Activated CD4-positive, alpha-beta T cell treated with anti-CD3 and anti-CD28 coated beads, Interleukin-2, amount 50 U/mL, for 24 hours (primary cell): Measurements from ENCODE around the gene CASZ1.

ENCODE experiments used
- DNase-seq, 2 donors: peaks; one replicate each; pipeline ENCODE4 v3.0.0-alpha.2; 2020; ENCODE audit warnings: low read depth in 1 of 2, low spot score in 1 of 2

CASZ1 gene, protein sequence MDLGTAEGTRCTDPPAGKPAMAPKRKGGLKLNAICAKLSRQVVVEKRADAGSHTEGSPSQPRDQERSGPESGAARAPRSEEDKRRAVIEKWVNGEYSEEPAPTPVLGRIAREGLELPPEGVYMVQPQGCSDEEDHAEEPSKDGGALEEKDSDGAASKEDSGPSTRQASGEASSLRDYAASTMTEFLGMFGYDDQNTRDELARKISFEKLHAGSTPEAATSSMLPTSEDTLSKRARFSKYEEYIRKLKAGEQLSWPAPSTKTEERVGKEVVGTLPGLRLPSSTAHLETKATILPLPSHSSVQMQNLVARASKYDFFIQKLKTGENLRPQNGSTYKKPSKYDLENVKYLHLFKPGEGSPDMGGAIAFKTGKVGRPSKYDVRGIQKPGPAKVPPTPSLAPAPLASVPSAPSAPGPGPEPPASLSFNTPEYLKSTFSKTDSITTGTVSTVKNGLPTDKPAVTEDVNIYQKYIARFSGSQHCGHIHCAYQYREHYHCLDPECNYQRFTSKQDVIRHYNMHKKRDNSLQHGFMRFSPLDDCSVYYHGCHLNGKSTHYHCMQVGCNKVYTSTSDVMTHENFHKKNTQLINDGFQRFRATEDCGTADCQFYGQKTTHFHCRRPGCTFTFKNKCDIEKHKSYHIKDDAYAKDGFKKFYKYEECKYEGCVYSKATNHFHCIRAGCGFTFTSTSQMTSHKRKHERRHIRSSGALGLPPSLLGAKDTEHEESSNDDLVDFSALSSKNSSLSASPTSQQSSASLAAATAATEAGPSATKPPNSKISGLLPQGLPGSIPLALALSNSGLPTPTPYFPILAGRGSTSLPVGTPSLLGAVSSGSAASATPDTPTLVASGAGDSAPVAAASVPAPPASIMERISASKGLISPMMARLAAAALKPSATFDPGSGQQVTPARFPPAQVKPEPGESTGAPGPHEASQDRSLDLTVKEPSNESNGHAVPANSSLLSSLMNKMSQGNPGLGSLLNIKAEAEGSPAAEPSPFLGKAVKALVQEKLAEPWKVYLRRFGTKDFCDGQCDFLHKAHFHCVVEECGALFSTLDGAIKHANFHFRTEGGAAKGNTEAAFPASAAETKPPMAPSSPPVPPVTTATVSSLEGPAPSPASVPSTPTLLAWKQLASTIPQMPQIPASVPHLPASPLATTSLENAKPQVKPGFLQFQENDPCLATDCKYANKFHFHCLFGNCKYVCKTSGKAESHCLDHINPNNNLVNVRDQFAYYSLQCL (N-terminal part only)

DNA sequence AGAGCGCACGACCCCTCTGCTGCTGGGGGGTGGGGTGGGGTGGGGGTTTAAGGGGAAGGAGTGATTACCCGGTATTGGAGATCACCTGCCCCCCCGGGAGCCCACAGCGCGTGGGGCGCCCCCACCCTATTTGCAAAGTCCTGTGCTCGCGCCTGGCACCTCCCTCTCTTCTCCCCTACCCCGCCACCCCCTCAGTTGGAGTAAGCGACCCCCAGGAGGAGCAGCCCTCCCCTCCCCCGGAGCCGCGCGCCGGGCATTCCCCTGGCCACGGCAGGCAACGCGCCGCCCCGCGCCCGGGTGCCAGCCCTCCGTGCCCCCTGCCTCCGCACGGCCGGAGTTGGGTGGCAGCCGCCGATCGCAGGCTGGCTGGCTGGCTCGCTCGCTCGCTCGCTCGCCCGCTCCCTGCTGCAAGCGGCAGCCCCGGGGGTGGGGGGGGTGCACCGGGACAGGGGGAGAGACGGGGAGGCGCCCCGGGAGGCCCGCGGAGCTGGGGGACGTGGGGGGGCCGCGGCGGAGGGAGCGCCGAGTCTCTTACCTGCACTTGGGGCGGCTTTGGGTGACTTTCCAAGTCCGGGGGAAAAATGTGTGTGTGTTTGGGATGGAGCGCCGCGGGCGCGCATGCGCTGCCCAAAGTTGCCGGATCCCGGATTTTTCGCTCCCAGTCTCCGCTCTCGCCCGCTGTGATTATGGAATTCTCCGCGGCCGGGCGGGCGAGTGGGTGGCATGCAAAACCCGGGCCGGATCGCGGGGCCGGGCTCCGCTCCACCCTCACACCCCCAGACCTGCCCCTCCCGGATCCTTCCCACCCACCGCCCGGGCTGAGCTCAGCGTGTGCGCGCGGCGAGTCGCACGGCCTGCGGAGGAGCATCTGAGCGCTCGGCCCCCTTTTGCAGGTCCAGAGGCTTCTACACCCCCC is at the start of gene CASZ1:
Gene CASZ1 (minus strand): TSS at position 618 of the 916 bp plus-strand sequence. CDS start 102,757 bp downstream, outside the sequence.
- DNase-seq, result no peak

DNA sequence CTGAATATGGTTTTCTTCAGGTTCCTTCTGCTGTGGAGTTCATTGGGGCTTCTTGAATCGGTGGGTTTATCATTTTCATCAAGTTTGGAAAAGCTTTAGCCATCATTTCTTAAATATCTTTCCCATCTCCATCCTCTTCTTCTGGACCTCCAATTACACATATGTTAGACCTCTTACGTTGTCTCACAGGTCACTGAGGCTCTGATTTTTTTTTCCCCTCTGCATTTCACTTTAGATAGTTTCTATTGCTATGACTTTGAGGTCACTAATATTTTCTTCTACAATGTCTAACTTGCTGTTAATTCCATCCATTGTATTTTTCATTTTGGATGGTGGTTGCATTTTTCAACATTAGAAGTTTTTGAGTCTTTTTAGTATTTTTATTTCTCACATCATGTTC is 47.3 kb upstream of the CASZ1 start:
- DNase-seq, result no peak

DNA sequence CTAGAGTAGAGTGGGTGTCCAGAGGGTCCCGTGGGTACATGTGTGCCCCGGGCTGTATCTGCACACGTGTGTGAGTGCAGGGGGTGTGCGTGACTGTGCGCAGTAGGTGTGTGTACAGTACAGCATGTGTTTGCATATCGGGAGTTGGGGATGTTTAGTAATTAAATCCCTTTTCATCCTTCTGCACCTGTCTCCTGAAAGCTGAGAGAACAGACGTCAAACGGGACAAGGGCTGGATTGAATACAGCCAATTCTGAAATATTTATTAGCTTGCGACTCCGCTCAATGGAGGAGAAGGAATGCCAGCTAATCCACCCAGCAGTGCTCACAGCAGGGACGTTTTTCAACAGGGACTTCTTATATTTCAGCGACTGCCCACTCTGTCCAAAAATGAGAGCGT is 44.7 kb upstream of the CASZ1 start:
- DNase-seq, result no peak

DNA sequence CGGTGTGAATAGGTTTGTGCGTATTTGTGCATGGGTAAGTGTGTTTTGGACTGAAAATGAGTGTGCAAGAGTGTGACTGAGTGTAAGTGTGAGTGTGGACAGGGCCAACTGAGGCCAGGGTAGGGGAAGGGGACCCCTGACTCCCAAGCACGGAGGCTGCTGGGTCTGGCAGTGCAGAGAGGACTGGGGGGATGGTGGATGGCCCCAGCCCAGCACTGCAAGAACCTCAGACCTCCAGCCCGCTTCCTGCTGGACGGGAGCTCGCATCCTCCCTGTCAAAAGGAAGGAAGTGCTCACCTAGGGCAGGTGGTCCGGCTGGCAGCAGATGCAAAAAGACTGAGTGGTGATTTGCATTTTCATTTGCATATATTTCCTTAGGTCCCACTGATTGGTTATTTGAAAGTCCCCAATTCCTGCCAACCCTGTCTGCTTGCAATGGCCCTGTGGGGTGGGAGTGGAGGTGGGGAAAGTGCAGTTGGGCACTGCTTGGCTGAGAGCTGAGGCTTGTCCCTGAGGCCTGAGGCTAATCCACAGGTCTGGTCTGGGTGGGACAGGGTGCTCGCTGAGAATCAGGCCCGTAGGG is 42.8 kb upstream of the CASZ1 start:
- DNase-seq, result no peak

DNA sequence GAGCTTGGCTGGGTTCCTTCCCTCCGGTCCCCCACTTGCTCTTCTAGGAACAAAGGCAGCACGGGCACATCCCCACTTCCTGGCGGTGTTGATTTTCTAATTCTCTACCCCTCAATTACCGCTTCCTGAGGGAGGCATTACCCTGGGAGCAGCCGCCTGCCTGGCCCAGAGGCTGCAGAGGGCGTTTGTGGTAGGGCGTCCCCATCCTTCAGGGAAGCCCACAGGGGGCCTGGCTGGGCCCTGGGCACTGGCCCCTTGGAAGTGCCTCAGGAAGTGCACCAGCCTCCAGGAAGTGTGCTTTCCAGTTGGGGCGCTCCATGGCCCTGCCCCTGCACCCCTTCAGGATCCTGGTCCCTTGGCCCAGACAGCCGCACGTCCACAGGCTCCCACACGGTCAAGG is 42.1 kb upstream of the CASZ1 start:
- DNase-seq, result no peak

DNA sequence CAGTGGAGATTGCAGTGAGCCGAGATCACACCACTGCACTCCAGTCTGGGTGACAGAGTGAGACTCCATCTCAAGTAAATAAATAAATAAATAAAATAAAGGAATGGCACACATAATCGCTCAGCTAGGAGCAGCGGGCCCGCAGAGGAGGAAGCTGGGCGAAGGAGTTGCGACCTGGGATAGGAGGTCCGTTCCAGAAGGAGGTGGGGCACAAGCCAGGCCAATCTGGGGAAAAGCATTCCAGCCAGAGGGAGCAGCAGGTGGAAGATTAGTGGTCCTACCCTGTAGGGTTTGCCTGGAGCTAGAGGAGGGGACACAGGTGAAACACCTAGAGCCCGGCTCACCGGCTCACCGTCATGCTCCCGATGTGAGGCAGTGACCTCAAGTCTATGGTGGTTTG is 40.3 kb upstream of the CASZ1 start:
- DNase-seq, result no peak

DNA sequence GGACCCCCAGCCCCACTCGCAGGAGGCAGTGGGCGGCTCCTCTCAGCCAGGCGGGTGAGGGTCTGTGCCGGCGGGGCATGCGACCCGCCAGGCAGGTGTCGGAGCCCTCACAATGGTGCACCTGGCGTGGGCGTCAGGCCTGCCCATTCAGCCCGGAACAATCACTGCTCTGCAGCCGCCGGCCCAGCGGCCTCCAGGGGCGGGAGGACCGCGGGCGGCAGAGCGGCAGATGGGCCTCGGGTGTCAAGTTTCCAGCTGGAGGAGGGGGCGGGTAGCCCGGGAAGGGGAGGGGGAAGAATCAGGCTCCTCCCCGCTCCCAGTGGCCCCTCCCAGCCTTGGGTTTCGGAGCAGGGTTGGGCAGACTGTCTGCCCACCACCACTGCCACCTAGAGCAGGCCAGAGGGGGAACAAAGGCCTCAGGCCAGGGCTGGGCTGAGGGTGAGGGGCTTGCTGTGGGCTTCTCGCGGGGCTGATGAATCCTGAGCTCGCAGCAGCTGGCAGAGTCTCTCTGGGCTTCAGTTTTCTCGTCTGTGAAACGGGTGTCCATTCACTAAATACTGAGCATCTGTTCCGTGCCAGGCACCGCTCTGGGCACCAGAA is 39.5 kb upstream of the CASZ1 start:
- DNase-seq, result no peak

DNA sequence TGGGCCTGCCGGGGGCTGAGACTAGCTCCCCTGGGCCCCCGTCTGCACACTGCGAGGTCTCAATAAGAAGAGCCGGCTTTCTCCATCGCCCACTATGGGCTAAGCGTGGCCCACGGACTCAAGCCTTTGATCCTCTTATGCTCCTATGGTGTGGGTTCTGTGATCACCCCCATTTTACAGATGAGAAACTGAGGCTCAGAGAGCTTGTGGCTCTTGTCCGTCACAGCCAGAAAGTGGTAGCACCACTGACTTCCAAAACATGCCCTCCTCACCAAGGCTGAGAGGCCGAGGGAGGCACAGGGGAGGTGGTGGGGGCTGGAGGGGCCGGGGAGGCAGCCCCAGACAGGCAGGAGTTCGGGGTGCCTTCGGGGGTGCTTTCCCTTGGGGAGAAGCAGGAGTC is 39.0 kb upstream of the CASZ1 start:
- no peak for DNase-seq

DNA sequence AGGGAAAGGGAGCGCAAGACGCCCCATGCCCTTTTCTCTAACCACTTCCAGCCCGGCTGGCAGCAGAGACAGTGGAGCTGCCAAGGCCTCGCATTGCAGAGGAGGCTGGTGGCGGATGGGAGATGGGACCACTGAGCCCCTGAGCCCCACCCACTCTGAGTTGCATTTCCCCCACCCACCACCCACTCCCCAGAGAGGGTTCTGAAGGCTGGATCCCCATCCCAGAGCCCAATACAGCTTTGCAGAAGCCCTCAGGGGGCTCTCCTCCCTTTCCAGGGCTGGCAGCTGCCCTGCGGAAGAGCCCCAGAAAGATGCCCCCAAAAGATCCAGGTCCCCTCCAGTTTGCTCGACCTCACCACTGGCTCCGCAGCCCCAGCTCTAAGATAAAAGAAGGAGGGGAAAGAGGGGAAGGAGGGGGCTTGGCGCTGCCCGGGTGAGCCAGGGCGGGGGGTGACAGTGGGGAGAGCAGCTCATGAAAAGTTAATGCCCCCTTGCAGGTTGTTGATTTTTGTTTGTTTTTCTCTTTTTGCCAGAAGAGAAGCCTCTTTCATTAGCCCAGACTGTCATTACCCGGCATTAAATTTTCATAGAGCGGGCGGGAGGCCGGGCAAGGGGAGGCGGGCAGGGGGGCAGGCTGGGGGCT is 38.4 kb upstream of the CASZ1 start:
- DNase-seq, result no peak

DNA sequence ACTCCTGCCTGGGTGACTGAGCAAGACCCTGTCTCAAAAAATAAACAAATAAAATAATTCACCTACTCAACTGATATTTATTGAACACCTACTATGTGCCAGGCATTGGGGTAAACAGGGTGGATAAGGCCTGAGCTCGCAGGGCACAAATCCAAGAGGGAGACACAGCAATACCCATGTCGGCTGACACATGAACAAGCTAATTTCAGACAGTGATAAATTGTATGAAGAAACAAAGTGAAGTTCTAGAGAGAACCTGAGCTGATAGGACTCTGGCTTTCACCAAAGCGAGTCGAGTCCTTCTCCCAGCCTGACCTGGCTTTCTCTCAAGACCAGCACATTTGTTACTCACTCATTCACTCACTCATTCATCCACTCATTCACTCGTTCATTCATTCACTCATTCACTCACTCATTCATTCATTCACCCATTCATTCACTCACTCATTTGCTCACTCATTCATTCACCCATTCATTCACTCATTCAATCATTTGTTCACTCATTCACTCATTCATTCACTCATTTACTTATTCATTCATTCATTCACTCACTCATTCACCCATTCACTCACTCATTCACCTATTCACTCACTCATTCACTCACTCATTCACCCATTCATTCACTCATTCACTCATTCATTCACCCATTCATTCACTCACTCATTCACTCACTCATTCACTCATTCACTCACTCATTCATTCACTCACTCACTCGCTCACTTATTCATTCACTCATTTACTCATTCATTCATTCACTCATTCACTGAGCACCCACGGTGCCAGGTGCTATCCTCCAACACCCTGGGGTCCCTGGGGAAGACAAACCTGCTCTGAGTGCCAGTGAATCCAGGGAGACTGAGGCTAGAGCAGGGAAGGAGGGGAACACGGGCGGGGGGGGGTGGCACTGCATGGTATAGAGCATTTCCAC is 37.4 kb upstream of the CASZ1 start:
- no peak for DNase-seq

DNA sequence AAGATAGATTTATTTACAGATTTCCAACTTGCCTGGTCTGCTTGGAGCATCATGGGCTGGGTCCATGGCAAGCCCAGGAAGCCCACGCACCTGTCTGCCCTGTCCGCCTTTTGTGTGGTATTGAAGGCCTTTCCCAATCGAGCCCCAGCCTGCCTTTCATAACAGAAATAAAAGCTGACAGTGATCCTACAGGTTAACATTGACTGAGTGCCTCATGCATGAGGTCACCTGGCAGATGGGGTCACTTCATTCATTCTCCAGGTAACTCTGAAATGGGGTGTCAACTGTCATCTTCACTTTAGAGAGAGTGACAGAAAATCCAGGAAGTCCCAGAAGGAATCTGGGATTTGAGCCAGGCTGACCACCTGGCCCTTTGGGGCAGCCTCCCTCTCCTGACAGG is 36.3 kb upstream of the CASZ1 start:
- DNase-seq, result no peak

DNA sequence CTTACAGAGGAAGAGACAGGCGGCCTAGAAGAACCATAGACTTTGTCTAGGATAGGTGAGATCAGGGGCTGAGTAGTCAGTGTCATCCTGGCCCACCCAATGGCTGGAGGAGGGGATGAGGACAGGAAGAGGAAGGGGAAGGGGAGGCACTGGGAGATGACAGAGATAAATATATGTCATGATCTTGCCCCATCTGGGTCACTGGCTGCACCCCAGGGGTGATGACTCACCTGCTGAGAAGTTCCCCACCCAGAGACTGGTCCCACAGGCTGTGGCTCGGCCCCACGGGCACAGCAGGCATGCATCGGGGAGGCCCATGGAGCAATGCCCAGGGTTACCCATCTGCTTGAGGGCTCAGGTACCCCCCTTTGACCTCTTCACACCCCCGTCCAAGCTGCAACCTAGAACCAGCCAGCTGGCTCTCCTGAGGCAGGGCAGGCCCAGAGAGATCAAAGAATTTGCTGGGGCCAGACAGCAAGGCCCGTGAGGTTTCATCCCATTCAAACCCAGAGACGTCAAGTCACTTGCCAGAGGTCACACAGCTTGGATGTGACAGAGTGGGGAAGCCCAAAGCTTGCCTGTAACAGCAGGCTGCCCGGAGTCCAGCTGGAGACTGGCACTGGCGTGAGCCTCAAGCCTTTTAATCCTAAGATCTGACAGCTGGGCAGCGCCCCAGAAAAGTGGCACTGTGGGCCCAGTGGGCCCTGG is 34.7 kb upstream of the CASZ1 start:
- DNase-seq, result no peak

DNA sequence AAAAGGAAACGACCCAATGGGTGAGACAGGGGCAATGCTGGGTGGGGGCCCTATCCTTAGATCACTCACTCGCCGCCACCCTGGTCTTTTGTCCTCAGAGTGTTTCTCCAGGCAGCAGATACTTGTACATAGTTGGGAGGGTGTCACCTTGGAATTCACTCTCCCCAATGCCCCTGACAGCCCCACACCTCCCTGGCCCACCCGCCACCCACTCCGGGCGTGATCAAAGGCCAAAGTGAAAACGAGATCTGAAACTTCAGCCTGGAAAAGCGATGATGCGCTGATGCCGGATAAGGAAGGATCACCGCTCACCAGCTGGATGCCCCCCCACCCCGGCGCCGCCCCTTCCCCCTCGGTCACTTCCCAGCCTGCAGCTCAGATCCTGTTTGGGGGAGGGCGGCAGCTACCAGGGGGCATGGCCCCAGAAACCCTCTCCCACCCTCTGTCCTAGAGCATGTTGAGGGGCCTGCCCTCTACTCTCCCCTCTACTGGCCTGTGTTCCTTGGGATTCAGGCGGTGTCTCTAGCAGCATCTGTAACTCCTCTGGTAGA is 33.6 kb upstream of the CASZ1 start:
- DNase-seq, result no peak

DNA sequence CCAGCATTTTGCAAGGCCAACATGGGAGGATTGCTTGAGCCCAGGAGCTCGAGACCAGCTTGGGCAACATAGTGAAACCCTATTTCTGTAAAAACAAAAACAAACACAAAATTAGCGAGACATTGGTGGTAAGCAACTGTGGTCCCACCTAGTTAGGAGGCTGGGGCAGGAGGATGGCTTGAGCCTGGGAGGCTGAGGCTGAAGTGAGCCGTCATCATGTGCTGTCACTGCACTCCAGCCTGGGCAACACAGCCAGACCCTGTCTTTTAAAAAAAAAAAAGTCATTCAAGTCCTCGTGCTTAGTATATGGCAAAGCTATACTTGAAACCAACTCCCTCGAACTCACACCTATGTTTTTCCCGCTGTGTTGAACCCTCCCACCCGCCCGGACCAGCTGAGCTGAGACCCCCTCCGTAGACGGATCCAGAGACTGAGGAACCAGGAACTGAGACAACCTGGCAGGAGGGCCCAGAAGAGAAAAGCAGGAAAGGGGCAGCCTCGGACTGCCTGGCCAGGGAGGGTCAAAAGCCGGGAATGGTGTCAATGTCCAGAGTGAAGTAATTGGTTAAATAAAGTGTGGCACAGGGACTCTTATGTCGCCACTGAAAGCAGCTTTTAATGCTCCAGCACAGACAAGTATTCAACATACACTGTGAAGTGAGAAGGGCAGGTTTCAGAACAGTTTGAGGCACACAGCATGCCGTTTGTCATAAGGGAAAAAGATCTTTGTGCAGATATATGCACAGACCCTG is 32.8 kb upstream of the CASZ1 start:
- no peak for DNase-seq

DNA sequence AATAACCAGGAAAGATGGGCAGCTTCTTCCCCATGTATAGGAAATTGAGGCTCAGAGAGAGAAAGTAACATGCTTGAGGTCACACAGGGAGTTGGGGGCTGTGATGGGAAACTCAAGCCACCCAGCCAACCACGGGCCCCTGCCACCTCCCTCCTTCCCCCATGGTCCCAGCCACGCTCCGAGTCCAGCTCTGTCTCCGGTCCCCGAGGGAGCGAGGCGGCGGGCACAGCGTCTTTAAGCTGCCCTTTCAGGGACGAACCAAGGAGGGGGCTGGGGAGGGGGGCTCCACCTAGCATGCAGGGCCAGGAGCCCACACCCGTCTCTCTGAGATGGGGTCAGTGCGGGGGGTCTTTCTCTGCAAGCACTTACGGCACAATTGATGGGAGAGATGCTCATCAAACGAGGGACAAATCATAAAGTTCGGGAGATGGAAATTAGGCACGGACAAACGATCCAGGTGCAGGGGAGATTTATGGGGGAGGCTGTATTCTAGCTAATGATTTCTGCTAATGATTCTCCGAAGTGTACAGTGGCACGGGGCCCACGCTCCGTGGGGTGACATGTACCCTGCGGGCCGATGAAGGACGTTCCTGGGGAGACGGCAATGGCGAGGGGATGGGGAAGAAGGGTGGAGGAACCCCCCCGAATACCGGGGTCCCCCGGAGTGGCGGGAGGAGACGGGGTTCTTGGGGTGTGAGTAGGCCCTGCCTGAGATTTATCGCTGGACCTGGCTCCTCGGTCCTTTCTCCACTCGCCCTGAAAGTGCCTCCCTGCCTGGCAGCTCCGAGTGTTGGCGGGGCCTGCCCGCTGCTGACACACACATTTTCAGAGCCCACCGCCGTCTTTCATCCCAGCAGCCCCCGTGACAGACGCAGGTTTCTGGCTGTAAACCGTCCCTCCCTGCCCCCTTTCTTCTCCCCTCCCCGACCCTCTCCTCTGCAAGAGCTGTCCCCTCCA is 31.2 kb upstream of the CASZ1 start:
- DNase-seq, result no peak
